GM18507 (cell line): Measurements from ENCODE around the gene COL5A1.

Source experiments
- DNase-seq: peaks from one replicate; pipeline ENCODE4 v3.0.0; 2011; ENCODE audit warnings: low read depth; ENCODE audit not compliant: insufficient read length; ENCODE audit errors: extremely low spot score
- FAIRE-seq: peaks from 2 replicates; lab custom pipeline; 2011; peaks lifted over from hg19 to GRCh38; lab: Jason Lieb, UNC

COL5A1 gene

GRCh38 chr9:134787601-134788531 lies 146.3 kb downstream of the COL5A1 start:
- FAIRE-seq (no peak), DNase-seq (no peak)

GRCh38 chr9:134789168-134789567 lies 147.6 kb downstream of the COL5A1 start:
- DNase-seq (no peak), FAIRE-seq (no peak)

DNA sequence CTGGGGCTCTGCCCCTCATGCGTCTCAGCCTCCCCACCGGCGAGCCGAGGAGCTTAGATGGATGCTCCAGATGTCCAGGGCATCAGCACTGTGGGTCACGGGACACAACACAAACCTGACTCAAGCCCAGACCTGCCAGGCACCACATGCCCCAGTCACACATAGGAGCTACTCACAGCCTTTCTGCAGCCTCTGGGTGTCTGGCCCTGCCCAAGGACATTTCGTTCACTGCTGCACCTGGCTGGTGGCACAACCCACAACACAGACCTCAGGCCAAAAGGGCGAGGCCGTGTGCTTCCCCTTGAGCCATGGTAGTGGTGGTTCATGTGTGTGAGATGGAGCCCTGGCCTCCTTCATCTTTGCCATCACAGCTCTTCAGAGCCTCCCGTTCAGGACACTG lies 149.4 kb downstream of the COL5A1 start:
- no peak for FAIRE-seq
- DNase-seq = no peak

DNA sequence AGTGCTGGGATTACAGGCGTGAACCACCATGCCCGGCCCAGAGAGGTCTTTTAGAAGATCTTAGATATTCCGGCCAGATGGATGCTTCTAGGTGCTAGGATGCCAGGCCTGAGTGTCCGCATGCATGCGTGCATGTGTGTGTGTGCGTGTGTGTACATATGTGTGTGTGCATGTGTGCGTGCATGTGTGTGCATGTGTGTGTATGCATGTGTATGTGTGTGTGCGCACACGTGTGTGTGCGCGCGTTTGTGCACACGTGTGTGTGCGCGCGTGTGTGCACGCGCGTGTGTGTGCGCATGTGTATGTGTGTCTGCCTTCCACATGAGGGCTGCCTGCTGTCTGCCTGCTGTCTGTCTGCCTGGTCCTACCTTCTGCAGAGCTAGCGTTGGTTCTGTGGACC lies 151.0 kb downstream of the COL5A1 start:
- FAIRE-seq (no peak), DNase-seq (no peak)

- DNase-seq (no peak), FAIRE-seq (no peak)
Observed at GRCh38 chr9:134793288-134794188, 151.9 kb downstream of the COL5A1 start.

- DNase-seq (no peak), FAIRE-seq (no peak)
Observed at GRCh38 chr9:134794663-134795370, 153.2 kb downstream of the COL5A1 start.

GRCh38 chr9:134795446-134795845 lies 153.8 kb downstream of the COL5A1 start:
- no peak for FAIRE-seq

GRCh38 chr9:134796882-134797281 lies 155.3 kb downstream of the COL5A1 start:
- FAIRE-seq (no peak), DNase-seq (no peak)

More at GRCh38 chr9:134795446-134795845, 153.8 kb downstream of the COL5A1 start:
- DNase-seq = no peak

DNA sequence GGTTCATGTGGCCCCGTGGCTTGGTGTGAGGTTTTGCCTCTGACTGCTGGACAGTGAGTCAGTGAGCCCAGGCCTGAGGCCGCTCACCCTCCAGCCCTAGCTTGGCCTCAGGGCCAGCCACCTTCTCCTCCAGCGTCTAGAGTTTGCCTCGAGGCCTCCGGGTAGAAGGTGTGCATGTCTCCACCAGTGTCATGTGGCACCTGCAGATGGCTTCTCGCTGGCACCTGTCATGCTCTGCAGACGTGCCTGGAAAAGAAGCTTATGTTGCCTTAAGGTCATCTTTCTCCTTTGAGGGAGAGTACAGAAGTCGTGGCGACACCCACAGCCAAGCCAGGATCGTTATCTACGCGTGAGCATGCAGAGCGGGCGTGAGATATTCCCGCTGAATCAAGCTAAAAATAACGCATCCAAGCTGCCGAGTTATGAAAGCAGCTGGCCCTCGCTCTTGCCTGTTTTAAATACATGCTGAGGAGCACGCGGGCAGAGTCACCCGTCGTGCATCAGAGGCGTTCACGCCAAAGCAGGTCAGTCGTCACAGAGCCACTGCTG lies 159.3 kb downstream of the COL5A1 start:
- no peak for FAIRE-seq

DNA sequence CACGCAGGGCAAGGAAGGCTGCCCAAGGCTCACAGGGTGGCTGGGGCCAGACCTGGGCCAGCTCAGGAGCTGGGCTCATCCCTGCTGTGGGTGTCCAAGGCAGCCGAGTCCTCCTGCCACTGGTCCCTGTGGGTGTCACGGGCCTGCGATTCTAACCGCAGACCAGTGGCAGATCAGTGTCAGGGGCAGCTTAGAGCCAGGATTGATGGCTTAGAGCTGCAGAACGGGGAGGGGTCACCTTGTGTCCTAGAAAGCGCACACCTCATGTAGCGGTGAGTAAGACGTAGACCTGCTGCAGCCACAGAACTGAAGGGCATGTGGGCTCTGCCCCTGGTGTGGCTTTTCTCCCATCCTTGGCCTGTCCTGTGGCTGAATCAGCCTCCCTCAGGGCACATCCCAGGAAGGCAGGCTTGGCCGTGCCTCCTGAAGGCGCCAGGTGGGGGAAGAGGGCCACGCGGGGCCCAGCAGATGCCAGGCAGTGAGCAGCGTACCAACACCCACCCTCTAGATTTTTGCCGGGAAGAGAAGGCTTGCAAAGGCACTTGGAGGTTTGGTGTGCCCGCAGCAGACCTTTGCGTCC lies 160.7 kb downstream of the COL5A1 start:
- FAIRE-seq = no peak
- no peak for DNase-seq

More for the DNA sequence above, 159.3 kb downstream of the COL5A1 start:
- DNase-seq = no peak

GRCh38 chr9:134804871-134805270 lies 163.3 kb downstream of the COL5A1 start:
- no peak for FAIRE-seq

DNA sequence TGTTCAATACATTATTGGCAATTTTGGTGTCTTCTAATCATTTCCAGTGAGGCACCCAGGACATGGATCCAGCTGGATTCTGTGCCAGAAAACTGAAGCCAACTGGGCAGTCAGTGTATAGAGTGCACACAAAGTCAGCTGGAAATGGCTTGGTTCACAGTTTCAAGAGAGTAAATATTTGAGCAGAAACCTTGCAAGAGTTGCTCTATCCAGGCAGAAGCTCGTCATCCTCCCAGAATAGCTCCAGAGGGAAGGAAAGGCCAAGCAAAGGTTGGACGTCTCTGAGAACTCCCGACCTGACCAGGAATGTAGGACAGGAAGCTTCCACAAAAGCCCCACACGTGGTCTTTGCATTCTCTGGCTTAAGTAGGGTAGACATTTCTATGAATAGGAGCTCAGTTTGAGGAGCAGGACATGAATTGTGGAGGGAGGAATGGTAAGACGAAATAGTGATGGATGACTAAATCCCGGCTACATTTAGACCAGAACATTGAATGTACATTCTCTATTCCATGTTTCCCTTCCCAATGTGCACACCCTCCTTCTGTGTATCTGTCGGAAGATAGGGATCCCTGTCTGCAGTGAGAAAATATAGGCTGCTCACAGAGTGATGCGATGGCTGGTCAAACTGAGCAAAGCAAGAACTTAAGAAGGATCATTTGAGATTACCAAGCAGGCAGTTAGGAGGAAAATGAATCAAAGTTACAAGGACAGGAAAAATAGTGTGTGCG lies 166.3 kb downstream of the COL5A1 start:
- no peak for DNase-seq
- no peak for FAIRE-seq

More at GRCh38 chr9:134804871-134805270, 163.3 kb downstream of the COL5A1 start:
- no peak for DNase-seq

- DNase-seq (no peak), FAIRE-seq (no peak)
Observed at GRCh38 chr9:134808447-134808792, 166.8 kb downstream of the COL5A1 start.

DNA sequence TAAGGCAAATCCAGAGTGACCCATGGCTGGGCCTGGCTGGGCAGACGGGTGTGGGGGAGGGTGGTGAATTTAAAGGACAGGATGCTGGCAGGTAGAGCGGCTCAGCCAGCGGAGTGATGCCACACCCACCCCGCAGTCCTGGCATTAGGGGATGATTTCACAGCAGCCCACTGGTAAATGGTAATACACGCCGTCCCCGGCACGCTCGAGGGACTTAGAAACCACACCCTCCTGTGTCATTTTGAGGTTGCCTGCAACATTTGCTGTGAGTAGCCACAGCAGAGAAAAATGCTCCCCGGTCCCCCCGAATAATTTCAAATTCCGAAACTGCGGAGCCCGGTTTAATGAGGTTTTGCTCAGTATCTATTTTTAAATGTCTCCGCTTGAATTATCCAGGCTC lies 167.7 kb downstream of the COL5A1 start:
- DNase-seq (no peak), FAIRE-seq (no peak)

DNA sequence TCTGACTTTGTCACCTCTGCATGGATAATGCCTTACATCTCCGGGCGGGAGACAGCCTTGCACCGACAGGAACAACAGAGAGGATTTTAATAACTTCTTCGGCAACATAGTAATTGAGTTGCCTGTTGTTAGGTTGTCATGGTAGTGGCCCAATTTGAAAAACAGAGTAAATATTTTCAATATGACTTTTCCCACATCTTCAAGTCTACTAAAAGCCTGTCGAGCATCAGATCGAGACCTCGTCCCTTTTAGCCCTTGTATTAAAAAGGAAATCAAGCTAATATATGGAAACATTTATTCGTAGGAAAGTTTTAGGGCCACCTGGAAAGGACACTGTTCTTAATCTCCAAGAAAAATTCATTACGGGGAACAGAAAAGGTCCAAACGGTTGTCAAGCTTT lies 168.2 kb downstream of the COL5A1 start:
- FAIRE-seq (no peak), DNase-seq (no peak)

DNA sequence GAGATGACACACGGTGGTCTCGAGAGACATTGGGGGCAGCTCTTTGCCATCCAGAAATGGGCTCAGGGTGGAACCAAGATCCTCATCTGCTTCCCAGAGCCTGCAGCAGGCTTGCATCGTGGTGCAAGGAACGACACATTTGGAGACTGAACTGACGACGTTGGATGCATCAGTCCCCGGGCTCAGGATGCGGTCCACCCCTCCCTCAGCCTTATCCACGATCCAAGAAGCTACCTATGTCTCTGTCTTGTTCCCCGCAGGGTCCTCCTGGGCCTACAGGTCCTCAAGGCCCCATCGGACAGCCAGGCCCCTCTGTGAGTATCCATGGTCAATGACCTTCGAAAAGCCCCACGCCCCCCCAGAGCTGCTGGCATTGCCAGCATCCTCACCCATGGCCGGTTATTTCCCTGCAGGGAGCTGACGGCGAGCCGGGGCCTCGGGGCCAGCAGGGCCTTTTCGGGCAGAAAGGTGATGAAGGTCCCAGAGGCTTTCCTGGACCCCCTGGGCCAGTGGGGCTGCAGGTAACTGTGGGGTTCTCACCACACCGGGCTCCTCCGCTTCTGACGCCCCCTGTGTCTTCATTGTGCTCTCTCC lies 169.6 kb downstream of the COL5A1 start:
- FAIRE-seq = no peak

DNA sequence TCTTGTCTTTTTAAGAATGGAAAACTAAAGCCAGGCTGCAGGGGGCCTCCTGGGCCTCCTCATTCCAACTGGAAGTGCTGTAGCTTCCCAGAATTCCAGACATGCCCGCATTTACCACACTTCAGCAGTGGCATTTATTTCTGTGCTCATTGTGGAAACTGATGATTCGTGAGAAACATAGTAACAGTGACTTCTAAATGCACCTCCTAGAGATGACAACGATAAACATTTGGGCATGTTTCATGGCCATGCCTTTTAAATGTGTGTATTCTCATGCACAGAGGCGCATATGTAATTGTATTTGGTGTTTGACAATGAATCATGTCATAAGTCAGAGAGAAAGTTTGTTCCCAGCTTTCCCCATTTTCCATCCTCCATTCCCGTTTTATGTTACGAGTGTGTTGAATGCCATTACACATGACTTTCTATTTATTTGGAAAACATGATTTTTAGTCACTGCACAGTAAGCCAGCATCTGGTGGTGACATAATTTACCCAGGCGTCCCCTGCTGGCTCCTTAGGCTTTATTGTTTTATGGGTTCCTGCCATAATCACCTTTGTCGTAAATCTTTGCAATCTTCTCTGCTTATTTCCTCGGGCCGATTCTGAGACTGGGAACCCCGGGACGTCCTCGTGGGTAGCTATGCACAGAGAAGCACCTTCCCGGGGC lies 170.2 kb downstream of the COL5A1 start:
- FAIRE-seq (no peak), DNase-seq (no peak)

More for the DNA sequence above, 169.6 kb downstream of the COL5A1 start:
- DNase-seq = no peak

DNA sequence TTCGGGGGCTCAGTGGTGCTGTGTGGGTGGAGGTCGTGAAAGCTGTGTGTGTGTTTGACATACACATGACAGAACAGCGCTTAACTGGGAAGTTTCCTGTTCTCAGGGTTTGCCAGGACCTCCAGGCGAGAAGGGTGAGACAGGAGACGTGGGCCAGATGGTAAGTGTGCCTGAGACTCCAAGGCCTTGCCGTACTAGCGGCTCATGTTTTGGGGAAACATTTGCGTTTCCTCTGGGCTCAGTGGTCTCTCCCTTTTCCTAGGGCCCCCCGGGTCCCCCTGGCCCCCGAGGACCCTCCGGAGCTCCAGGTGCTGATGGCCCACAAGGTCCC lies 170.7 kb downstream of the COL5A1 start:
- no peak for FAIRE-seq
- no peak for DNase-seq
